Mesothelial cell of epicardium (in vitro differentiated cells): ENCODE data around the gene DMAC2. TPM values are rescaled to one million over a fixed set of nuclear protein-coding genes. Genes with fewer than 3 reads are reported as not detected.

Source experiments
- DNase-seq, 2 experiments: peaks; one replicate each; pipeline ENCODE4 v3.0.0; 2021; ENCODE audit warnings: low spot score in 2 of 2; ENCODE audit not compliant: unreplicated experiment in 2 of 2
- H3K27ac Mint-ChIP-seq: 2 replicates; pipeline ENCODE4 v1.8.0; 2021; ENCODE audit warnings: mixed read lengths
- H3K27me3 Mint-ChIP-seq: 2 replicates; pipeline ENCODE4 v1.8.0; 2021; ENCODE audit warnings: low read depth, mixed read lengths
- H3K36me3 Mint-ChIP-seq: 2 replicates; pipeline ENCODE4 v1.8.0; 2021; ENCODE audit warnings: mixed read lengths
- H3K4me1 Mint-ChIP-seq: 2 replicates; pipeline ENCODE4 v1.8.0; 2021; ENCODE audit warnings: mixed read lengths
- H3K4me3 Mint-ChIP-seq: 2 replicates; pipeline ENCODE4 v1.8.0; 2021; ENCODE audit warnings: mild to moderate bottlenecking, moderate library complexity, mixed read lengths
- H3K9me3 Mint-ChIP-seq: 2 replicates; pipeline ENCODE4 v1.8.0; 2021; ENCODE audit warnings: mixed read lengths
- total RNA-seq: library from RNA; stranded (reverse); gene quantifications from 3 replicates; pipeline ENCODE4 v1.2.1, GENCODE V29; 2021
- TF ChIP-seq, protein P1 (sequence below): fragments of 200-600 bp; sonication (generic); IDR thresholded peaks from one replicate; pipeline ENCODE4 v1.5.0; 2021; ENCODE audit warnings: antibody characterized with exemption; ENCODE audit not compliant: unreplicated experiment

The DMAC2 gene
- total RNA-seq, 1 donor from 2014 or later = 41.4 TPM

DNA sequence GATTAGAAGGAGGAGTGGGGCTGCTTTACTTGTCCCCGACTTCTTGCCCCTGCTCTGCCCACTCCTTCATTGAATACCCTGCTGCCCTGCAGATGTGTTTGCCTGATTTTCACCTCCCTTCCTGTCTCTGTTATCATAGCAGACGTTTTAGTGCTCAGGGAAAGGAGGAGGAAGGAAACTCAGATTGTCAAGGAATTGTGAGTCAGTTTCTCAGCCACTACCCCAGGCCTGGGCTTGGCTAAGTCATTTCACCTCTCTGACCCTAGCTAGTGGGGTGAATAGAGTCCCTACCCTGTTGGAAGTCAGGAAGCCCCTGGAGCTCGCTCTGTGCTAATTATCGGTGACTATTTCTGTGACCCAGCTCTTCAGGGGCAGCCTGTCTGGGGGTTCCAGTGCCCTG, 38.2 kb downstream of the DMAC2 start:
- TF ChIP-seq, protein P1, sequence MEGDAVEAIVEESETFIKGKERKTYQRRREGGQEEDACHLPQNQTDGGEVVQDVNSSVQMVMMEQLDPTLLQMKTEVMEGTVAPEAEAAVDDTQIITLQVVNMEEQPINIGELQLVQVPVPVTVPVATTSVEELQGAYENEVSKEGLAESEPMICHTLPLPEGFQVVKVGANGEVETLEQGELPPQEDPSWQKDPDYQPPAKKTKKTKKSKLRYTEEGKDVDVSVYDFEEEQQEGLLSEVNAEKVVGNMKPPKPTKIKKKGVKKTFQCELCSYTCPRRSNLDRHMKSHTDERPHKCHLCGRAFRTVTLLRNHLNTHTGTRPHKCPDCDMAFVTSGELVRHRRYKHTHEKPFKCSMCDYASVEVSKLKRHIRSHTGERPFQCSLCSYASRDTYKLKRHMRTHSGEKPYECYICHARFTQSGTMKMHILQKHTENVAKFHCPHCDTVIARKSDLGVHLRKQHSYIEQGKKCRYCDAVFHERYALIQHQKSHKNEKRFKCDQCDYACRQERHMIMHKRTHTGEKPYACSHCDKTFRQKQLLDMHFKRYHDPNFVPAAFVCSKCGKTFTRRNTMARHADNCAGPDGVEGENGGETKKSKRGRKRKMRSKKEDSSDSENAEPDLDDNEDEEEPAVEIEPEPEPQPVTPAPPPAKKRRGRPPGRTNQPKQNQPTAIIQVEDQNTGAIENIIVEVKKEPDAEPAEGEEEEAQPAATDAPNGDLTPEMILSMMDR = no peak
- DNase-seq = no peak
- H3K4me3 Mint-ChIP-seq = no peak overlapping the region
- H3K36me3 Mint-ChIP-seq = peaks cover 7% of the 10 kb centered on the region
- peaks cover 24% of the 10 kb centered on the region for H3K4me1 Mint-ChIP-seq
- H3K27ac Mint-ChIP-seq = no peak overlapping the region
- no peaks in the 10 kb centered on the region for H3K27me3 Mint-ChIP-seq
- H3K9me3 Mint-ChIP-seq = no peaks in the 10 kb centered on the region

DNA sequence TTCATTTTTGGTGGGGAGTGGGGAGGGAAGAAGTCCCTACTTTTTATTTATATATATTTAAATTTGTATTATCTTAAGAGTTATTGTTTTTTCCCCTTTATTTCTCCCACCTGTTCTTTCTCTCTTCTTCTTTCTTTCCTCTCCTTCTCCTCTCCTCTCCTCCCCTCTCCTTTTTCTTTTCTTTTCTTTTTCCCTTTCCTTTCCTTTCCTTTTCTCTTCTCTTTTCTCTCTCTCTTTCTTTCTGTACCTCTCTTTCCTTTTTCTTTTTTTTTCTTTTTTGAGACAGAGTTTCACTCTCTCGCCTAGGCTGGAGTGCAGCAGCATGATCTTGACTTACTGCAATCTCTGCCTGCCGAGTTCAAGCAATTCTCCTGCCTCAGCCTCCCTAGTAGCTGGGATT, 40.2 kb downstream of the DMAC2 start:
- H3K36me3 Mint-ChIP-seq = peaks cover 7% of the 10 kb centered on the region
- no peak for DNase-seq
- H3K4me3 Mint-ChIP-seq = peak overlapping the region; percentile 36
- no peaks in the 10 kb centered on the region for H3K27me3 Mint-ChIP-seq
- H3K27ac Mint-ChIP-seq = peak overlapping the region; percentile 8
- no peaks in the 10 kb centered on the region for H3K9me3 Mint-ChIP-seq
- H3K4me1 Mint-ChIP-seq = peaks cover 35% of the 10 kb centered on the region
- TF ChIP-seq, protein P1 = no peak

GRCh38 chr19:41399091-41399490, 40.6 kb downstream of the DMAC2 start:
- peaks cover 7% of the 10 kb centered on the region for H3K36me3 Mint-ChIP-seq
- no peaks in the 10 kb centered on the region for H3K27me3 Mint-ChIP-seq
- no peak for DNase-seq
- peaks cover 35% of the 10 kb centered on the region for H3K4me1 Mint-ChIP-seq
- H3K4me3 Mint-ChIP-seq = peak overlapping the region; percentile 100
- H3K9me3 Mint-ChIP-seq = no peaks in the 10 kb centered on the region
- H3K27ac Mint-ChIP-seq = peak overlapping the region; percentile 100
- TF ChIP-seq, protein P1 = no peak

GRCh38 chr19:41398598-41398997, 41.1 kb downstream of the DMAC2 start:
- DNase-seq = no peak
- H3K27ac Mint-ChIP-seq = peak overlapping the region; percentile 100
- peaks cover 7% of the 10 kb centered on the region for H3K36me3 Mint-ChIP-seq
- peak overlapping the region; percentile 100 for H3K4me3 Mint-ChIP-seq
- no peaks in the 10 kb centered on the region for H3K9me3 Mint-ChIP-seq
- peaks cover 35% of the 10 kb centered on the region for H3K4me1 Mint-ChIP-seq
- no peaks in the 10 kb centered on the region for H3K27me3 Mint-ChIP-seq
- TF ChIP-seq, protein P1 = no peak

- Mint-ChIP-seq H3K27me3 (no peaks in the 10 kb centered on the region), H3K4me1 (peaks cover 35% of the 10 kb centered on the region), H3K4me3 (peak overlapping the region; percentile 100), H3K27ac (peak overlapping the region; percentile 100), H3K36me3 (peaks cover 7% of the 10 kb centered on the region), H3K9me3 (no peaks in the 10 kb centered on the region)
- TF ChIP-seq, protein P1 = no peak
- no peak for DNase-seq
These were observed 41.7 kb downstream of the DMAC2 start for GRCh38 chr19:41398050-41398418.
